NCI-H128 (cell line): ENCODE measurements around the gene PNRC2.

Experiments
- DNase-seq: peaks from one replicate; lab custom pipeline; 2025; ENCODE audit not compliant: unreplicated experiment; lab: John Stamatoyannopoulos, UW

Gene PNRC2

GRCh38 chr1:23959461-23960290 is at the start of gene PNRC2:
TSS of gene PNRC2 (plus strand) at chr1:23959828. CDS start at chr1:23961458, 1,630 bp downstream.
- peak; percentile 92 for DNase-seq

DNA sequence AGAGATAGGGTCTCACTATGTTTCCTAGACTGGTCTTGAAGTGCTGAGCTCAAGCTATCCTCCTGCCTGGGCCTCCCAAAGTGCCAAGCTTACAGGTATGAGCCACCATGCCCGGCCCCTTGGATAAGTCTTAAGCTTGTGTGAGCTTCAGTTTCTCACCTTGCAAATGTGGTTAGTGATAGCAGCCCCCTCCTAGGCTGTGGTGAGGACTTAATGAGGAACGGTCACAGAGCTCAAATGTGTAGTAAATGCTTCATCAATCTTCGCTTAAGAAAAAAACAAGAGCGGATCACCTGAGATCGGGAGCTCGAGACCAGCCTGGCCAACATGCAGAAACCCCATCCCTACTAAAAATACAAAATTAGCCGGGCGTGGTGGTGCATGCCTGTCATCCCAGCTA is 49.5 kb upstream of the PNRC2 start:
- no peak for DNase-seq

DNA sequence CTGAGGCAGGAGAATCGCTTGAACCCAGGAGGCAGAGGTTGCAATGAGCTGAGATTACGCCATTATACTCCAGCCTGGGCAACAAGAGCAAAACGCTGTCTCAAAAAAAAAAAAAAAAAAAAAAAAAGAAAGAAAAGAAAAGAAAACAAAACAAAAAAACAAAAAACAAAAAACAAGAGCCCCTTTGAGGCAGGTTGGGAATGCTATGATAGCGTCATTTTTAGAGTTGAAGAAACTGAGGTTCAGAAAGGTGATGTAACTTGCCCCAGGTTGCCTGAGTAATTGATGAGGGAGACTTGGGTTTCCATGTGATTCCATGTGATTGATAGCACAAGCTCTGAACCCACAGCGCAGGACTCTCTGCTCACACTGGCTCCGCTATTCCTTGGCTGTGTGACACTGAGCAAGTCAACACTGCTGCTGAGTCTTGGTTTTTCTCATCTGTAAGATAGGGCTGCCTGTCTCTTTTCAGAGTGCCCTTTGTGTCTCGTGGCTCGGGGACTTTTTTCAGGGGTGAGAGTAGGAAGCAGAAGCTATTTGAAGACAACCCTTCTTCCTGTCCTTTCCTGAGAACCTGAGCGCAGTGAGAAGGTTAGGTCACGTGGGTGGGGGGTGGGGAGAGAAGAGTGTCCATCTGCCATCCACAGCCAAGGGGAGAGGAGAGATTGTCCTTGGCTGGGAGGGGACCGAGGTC is 48.9 kb upstream of the PNRC2 start:
- no peak for DNase-seq

- DNase-seq = no peak
These were observed 47.7 kb upstream of the PNRC2 start for GRCh38 chr1:23911921-23912320.

GRCh38 chr1:23913212-23913880 is 46.3 kb upstream of the PNRC2 start, which contains the start of gene CNR2:
TSS of gene CNR2 (minus strand) at chr1:23913362. CDS start at chr1:23875617, 37,745 bp downstream.
- DNase-seq = no peak

- DNase-seq = no peak
These were observed 44.7 kb upstream of the PNRC2 start for GRCh38 chr1:23914921-23915320.

DNA sequence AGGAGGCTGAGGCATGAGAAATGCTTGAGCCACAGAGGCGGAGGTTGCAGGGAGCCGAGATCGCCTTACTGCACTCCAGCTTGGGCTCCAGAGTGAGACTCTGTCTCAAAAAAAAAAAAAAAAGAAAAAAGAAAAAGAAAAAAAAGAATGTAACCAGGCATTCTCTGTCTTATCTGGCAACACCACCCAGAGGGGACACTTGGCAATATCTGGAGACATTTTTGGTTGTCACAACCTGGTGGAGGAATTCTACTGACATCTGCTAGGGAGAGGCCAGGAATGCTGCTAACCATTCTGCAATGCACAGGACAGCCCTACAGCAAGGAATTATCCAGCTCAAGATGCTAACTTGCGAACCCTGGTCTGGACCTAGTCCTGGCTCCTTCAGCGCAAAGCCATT is 44.2 kb upstream of the PNRC2 start:
- no peak for DNase-seq

GRCh38 chr1:23916209-23917131 is 43.2 kb upstream of the PNRC2 start:
- no peak for DNase-seq

- no peak for DNase-seq
These were observed 37.2 kb upstream of the PNRC2 start for GRCh38 chr1:23922321-23922943.

DNA sequence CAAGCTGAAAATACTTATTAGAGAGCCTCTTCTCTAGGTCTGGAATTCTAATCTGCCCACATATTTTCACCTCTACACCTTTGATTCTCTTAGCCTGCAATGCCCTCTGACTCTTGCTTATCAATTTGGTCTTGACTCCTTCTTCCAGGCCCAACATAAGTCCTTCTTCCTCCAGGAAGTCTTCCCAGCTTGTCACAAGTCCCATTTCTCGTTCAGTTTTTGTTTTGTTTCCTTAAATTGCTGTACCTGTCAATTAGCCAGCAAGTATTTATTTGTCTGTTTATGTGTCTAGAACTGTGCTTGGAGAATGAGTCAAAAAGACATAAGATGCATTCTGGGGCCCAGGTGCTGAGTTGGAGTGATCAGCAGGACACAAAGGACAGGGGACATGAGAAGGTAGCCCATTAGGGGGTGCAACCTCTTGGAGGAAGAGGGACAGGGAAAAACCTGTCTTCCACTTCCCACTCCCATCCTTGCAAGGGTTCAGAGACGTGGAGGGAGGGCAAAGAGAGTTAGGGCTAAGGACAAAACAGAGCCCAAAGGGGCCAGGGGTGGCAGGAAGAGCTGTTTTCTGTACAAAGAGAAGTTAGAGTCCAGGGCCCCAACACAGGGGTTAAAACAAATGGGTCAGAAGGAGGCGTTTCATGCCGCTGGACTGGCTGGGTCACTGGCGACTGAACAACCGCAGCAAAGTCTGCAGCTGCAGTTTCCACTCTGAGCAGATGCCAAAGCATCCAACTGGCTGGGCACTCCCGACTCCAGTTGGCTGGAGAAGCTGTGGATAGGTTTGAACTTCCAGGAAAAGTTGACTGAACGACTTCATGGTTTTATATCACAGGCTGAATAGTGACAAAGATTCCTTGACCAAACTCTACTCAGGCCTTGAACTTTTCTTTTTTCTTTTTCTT is 35.8 kb upstream of the PNRC2 start:
- DNase-seq = no peak

GRCh38 chr1:23924601-23925000 is 35.0 kb upstream of the PNRC2 start:
- DNase-seq = no peak

- DNase-seq = no peak
These were observed 34.3 kb upstream of the PNRC2 start for GRCh38 chr1:23925279-23925678.

DNA sequence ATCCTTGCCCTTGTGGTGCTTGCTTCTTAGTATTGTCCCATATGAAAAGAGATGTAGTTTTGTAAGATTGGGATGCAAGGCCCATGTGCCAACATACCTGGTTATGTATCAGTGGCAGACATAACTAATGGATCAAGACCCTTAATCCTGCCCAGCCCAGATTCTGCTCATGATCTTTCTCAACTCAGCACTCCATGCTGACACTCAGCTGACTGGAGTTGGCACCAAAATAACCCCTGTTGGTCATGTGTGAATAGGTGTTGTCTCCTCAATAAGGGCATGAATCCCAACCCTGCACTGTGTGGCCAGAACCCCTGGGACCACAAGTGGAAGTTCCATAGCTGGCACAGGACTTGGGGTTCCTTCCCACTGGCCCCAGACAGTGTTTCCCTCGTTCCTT is 32.5 kb upstream of the PNRC2 start:
- no peak for DNase-seq

DNA sequence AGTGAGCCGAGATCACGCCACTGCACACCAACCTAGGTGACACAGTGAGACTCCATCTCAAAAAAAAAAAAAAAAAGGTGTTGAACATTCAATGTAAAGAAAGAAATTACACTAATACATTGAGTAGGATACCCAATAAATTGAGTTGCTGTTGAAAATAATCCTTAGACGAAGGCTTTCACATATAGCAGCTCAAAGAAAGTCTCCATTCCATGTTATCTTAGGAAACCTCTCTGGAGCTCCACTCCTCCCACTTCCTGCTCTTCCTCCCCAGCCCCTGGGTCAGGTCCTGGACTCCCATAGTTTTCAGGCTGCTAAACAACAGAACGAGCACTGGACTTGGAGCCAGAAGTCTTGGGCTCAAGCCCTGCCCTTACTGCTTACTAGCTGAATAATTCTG is 30.8 kb upstream of the PNRC2 start:
- DNase-seq = no peak

- no peak for DNase-seq
These were observed 29.4 kb upstream of the PNRC2 start for GRCh38 chr1:23930270-23930669.

GRCh38 chr1:23930861-23931490 is 28.7 kb upstream of the PNRC2 start:
- DNase-seq = no peak

DNA sequence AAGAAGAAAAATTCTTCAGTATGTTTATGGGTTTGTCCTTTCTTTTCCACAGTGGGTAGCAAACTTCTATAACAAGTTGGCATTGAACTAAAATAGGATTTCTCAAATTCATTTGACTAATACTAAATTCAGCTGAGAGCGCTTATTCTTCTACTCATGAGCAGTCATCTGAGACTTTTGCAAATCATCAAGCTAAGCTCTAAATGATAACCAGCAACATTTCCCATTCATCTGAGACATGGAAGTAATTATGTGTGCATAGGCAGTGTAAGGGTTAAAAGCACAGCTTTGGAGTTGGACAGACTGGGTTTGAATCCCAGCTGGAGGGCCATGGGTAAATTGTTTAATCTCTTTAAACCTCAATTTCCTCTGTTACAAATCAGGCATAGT is 28.1 kb upstream of the PNRC2 start:
- DNase-seq = no peak

- DNase-seq = no peak
These were observed 23.0 kb upstream of the PNRC2 start for GRCh38 chr1:23936481-23937176.
